Immature natural killer cell (primary cell): Measurements from ENCODE around the gene MYH11. TPM values are rescaled to one million over a fixed set of nuclear protein-coding genes. Genes with fewer than 3 reads are reported as not detected.

ENCODE experiments used
- DNase-seq, 3 donors: peaks; one replicate each; pipeline ENCODE4 v3.0.0; 2022; ENCODE audit warnings: mixed read lengths in 1 of 3
- H3K27ac Mint-ChIP-seq, 6 donors: one replicate each; pipeline ENCODE4 v1.8.0; 2020; ENCODE audit warnings: mixed read lengths in 6 of 6, mild to moderate bottlenecking in 5 of 6, inconsistent platforms in 4 of 6, moderate library complexity in 3 of 6
- H3K27me3 Mint-ChIP-seq, 3 donors: one replicate each; pipeline ENCODE4 v1.8.0; 2020 to 2021; ENCODE audit warnings: low read depth in 3 of 3, mild to moderate bottlenecking in 3 of 3, mixed read lengths in 3 of 3, moderate library complexity in 3 of 3, inconsistent platforms in 1 of 3
- H3K36me3 Mint-ChIP-seq, 3 donors: one replicate each; pipeline ENCODE4 v1.8.0; 2020; ENCODE audit warnings: mixed read lengths in 3 of 3, inconsistent platforms in 2 of 3, mild to moderate bottlenecking in 2 of 3
- H3K4me1 Mint-ChIP-seq, 2 donors: one replicate each; pipeline ENCODE4 v1.8.0; 2020; ENCODE audit warnings: inconsistent platforms in 2 of 2, mild to moderate bottlenecking in 2 of 2, mixed read lengths in 2 of 2, moderate library complexity in 1 of 2
- H3K4me3 Mint-ChIP-seq, 5 donors: one replicate each; pipeline ENCODE4 v1.8.0; 2020; ENCODE audit warnings: mild to moderate bottlenecking in 5 of 5, mixed read lengths in 5 of 5, inconsistent platforms in 3 of 5, moderate library complexity in 3 of 5
- H3K9me3 Mint-ChIP-seq, 6 donors: one replicate each; pipeline ENCODE4 v1.8.0; 2020; ENCODE audit warnings: mild to moderate bottlenecking in 6 of 6, mixed read lengths in 6 of 6, inconsistent platforms in 4 of 6, moderate library complexity in 3 of 6
- polyA plus RNA-seq, 3 donors: library from polyadenylated mRNA; unstranded; fragments of 300-500 nt; fragmentation: Illumina TruSeq; gene quantifications; one replicate each; pipeline ENCODE4 v1.2.3, GENCODE V29; 2021

The MYH11 gene
- 1 to 10 TPM in 1 of 3 donors, under 1 TPM in 1, not detected in 1; 0.32 to 1.6 TPM for polyA plus RNA-seq

DNA sequence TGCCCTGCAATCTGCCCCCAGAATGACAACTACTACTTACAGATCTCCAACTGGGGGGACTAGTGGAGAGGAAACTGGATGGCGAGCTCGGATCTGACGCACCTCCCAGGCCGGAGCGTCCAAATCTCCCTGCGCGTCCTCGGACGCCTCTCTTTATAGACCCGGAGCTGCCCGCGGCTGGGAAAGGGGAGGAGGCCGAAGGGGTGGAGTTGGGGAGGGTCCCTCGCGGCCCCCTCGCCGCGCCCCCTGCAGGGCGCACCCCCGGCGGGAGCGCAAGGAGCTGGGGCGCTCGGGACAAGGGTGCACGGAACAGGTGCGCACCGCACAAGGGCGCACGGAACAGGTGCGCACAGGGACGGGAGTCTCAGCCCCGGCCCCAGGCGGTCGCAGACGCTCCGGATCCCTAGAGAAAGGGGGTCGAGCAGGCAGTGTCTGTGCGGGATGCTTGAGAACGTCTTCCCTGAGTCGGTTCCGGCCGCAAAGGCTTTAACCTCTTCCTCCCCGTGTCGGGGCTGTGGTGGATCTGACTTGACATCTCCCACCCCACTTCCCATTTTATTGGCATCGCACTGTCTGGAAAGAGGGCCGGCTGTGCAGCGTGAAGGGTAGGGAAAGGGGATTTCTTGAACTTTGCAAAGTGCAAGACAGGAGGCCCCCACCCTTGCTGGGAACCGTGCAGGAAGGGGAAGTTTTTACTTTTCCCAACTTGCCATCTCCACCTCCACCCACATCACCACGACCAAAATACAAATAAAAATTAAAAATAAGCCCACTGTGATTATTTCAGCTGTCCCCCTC is at the start of gene MYH11:
TSS of gene MYH11 (minus strand) at position 128 of the 798 bp plus-strand sequence. CDS start 18,776 bp downstream, outside the sequence.
- DNase-seq = no peak
- no peak within 1 kb of the TSS for H3K27ac Mint-ChIP-seq
- H3K4me1 Mint-ChIP-seq = peaks cover 1 to 6% of the 10 kb centered on the region in 2 donors
- no peak within 1 kb of the TSS for H3K4me3 Mint-ChIP-seq
- H3K36me3 Mint-ChIP-seq = peaks cover 0 to 4% (median 0%) of the 10 kb centered on the region in 3 donors
- H3K9me3 Mint-ChIP-seq = no peaks in the 10 kb centered on the region
- H3K27me3 Mint-ChIP-seq = peaks cover 8 to 16% (median 8%) of the 10 kb centered on the region in 3 donors

DNA sequence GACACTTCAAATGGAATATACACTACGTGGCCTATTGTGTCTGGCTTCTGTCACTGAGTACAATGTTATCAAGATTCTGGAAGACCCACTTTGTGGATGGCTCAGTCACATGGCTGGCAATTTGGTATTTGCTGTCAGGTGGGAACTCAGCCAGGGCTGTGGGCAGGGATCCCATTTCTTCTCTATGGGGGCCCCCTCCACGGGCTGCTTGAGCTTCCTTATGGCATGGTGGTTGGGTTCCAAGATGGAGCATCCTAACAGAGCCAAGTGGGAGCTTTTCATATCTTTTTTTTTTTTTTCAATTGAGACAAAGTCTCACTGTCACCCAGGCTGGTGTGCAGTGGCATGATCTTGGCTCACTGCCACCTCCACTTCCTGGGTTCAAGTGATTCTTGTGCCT is 49.6 kb upstream of the MYH11 start:
- Mint-ChIP-seq H3K4me1 (peaks cover 4% of the 10 kb centered on the region in 2 donors), H3K27me3 (peaks cover 0 to 7% (median 3%) of the 10 kb centered on the region in 3 donors), H3K27ac (no peak overlapping the region), H3K4me3 (no peak overlapping the region), H3K36me3 (peaks cover 0 to 4% (median 0%) of the 10 kb centered on the region in 3 donors), H3K9me3 (no peaks in the 10 kb centered on the region)
- DNase-seq = no peak

DNA sequence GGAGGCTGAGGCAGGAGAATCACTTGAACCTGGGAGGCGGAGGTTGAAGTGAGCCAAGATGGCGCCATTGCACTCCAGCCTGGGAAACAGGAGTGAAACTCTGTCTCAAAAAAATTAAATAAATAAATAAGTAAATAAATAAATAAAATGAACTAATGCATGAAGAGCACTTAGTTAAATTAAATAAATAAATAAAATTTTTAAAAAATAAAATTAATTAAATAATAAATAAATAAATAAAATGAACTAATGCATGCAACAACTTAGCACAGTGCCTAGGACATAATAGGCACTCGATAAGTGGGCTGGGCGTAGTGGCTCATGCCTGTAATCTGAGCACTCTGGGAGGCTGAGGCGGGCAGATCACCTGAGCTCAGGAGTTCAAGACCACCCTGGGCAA is 47.1 kb upstream of the MYH11 start:
- Mint-ChIP-seq H3K27ac (no peak overlapping the region), H3K9me3 (no peaks in the 10 kb centered on the region), H3K27me3 (peaks cover 0 to 6% (median 3%) of the 10 kb centered on the region in 3 donors), H3K4me3 (no peak overlapping the region), H3K36me3 (no peaks in the 10 kb centered on the region), H3K4me1 (no peaks in the 10 kb centered on the region)
- DNase-seq = no peak

DNA sequence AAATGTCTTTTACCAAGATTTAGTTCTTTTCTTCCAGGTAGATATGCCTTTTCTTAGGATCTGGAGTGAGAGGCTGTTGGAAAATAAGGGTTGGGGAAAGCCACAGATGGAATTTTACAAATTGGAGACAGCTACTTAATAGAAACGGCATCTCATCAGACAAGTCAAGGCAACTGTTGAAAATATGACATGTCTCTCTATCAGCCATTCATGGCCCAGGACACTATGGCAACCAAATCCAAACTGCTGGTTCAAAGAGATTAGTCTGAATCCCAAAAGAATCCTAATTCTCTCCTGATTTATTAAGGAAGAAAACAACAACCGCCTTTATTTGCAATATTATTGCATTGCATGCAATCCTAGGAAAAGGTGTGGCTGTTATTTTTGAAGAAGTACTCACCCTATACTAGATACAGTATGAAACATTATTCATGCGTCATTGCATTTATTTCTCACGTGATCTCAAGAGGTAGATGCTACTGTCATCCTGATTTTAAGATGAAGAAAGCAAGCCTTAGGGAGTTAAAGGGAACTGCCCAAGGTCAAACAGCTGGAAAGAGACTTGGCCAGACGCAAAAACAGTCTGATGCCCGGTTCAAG is 44.2 kb upstream of the MYH11 start:
- Mint-ChIP-seq H3K9me3 (no peaks in the 10 kb centered on the region), H3K27ac (no peak overlapping the region), H3K36me3 (no peaks in the 10 kb centered on the region), H3K4me3 (no peak overlapping the region), H3K4me1 (no peaks in the 10 kb centered on the region), H3K27me3 (peaks cover 0 to 6% (median 2%) of the 10 kb centered on the region in 3 donors)
- no peak for DNase-seq

DNA sequence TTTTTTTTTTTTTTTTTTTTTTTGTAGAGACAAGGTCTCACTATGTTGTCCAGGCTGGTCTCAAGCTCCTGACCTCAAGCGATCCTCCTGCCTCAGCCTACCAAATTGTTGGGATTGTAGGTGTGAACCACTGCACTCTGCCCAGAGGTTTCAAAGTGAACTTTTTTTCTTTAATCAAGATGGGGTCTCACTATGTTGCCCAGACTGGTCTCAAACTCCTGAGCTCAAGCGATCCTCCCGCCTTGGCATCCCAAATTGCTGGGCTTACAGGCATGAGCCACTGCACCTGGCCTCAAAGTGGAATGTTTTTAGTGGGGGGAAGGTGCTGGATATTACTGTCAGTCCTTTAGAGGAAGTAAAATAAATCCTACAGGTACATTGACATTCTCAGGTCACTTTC is 43.5 kb upstream of the MYH11 start:
- H3K4me3 Mint-ChIP-seq = no peak overlapping the region
- H3K9me3 Mint-ChIP-seq = no peaks in the 10 kb centered on the region
- no peak for DNase-seq
- H3K36me3 Mint-ChIP-seq = no peaks in the 10 kb centered on the region
- H3K4me1 Mint-ChIP-seq = no peaks in the 10 kb centered on the region
- H3K27me3 Mint-ChIP-seq = peaks cover 0 to 7% (median 2%) of the 10 kb centered on the region in 3 donors
- no peak overlapping the region for H3K27ac Mint-ChIP-seq

DNA sequence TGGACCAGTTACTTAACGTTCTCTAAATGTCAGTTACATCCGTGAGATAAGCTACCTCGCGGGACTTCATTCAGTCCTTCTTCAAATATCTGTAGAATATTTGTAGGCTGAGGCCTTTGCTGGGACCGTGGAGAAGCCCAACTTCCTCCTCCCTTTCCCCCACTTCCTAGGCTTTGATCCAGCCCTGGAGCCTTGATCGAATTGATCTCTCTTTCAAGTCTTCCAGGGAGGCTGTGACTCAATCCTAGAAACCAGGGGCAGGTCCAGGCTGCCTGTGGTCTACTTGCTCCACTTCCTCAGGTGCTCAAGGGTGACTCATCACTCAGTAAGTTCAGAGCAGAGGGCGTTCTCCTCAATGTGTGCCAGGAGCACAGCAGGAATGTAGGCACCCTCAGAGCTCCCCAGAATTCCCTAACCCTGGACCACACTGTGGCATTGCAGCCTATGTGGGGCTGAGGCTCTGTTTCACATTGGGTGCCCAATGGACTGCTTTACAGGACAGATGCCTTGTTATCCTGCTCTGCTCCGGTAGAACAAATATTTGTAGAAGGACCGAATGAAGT is 42.8 kb upstream of the MYH11 start:
- Mint-ChIP-seq H3K36me3 (no peaks in the 10 kb centered on the region), H3K4me3 (no peak overlapping the region)

DNA sequence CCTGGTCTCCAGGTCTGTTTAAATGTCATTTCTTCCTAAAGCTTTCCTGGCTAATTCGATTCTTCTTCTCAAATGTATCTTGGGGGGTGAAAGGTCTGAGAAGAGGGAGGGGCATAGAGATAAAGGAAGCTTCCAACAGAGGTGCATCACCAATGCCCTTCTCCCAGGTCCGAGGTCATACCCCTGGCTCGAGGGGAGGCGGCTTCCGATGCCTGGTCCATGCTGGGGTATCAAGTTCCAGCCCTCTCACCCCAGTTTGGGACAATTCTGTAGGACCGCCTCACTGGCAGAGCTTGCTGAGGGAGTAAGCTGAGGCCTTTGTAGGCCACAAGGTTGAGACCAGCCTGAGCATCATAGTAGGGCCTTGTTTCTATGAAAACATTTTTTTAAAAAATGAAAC is 41.8 kb upstream of the MYH11 start:
- DNase-seq = no peak
- no peaks in the 10 kb centered on the region for H3K9me3 Mint-ChIP-seq
- no peaks in the 10 kb centered on the region for H3K36me3 Mint-ChIP-seq
- H3K4me1 Mint-ChIP-seq = no peaks in the 10 kb centered on the region
- peaks cover 0 to 6% (median 5%) of the 10 kb centered on the region in 3 donors for H3K27me3 Mint-ChIP-seq
- H3K27ac Mint-ChIP-seq = no peak overlapping the region
- H3K4me3 Mint-ChIP-seq = no peak overlapping the region

More for the DNA sequence above, 42.8 kb upstream of the MYH11 start:
- no peaks in the 10 kb centered on the region for H3K9me3 Mint-ChIP-seq
- DNase-seq = no peak
- no peaks in the 10 kb centered on the region for H3K4me1 Mint-ChIP-seq
- no peak overlapping the region for H3K27ac Mint-ChIP-seq
- H3K27me3 Mint-ChIP-seq = peaks cover 2 to 7% (median 3%) of the 10 kb centered on the region in 3 donors

DNA sequence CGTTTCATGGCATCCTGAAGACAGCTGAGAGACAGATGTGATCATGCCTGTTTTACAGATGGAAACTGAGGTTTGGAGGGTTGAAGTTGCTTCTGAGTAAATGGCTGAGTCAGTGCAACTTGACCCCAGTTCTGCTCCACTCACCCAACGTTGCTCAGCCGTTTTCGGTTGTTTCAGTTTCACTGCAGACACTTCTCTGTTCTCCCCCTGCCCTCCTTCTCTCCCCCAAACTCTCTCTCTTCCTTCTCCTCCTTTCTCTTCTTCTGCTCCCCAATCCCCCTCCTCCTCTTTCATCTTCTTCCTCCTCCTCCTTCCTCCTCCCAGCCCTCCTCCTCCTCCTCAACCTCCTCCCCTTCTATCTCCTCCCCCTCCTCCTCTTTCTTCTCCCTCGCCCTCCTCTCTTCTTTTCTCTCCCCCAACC is 41.0 kb upstream of the MYH11 start:
- H3K4me3 Mint-ChIP-seq = no peak overlapping the region

DNA sequence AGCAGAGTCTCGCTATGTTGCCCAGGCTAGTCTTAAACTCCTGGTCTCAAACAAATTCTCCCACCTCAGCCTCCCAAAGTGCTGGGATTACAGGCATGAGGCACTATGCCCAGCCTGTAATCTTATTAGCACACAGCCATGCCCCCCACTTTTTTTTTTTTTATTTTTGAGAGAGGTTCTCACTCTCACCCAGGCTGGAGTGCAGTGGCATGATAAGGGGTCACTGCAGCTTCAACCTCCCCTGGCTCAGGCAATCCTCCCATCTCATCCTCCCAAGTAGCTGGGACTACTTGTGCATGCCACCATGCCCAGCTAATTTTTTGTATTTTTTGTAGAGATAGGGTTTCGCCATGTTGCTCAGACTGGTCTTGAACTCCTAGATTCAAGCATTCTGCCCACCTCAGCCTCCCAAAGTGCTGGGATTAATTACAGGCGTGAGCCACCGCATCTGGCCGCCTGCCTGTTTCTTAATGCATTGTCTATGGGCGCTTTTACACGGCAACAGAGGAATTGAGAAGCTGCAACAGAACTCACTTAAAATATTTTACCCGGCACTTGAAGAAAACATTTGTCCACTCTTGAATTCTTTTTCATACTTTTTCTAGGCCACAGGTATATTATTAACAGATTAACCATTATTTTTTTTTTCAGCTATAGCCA is 40.4 kb upstream of the MYH11 start:
- Mint-ChIP-seq H3K27ac (no peak overlapping the region), H3K4me3 (no peak overlapping the region), H3K36me3 (no peaks in the 10 kb centered on the region), H3K4me1 (no peaks in the 10 kb centered on the region), H3K27me3 (peaks cover 0 to 7% (median 1%) of the 10 kb centered on the region in 3 donors), H3K9me3 (no peaks in the 10 kb centered on the region)
- no peak for DNase-seq

More for the DNA sequence above, 41.0 kb upstream of the MYH11 start:
- H3K36me3 Mint-ChIP-seq = no peaks in the 10 kb centered on the region
- H3K4me1 Mint-ChIP-seq = no peaks in the 10 kb centered on the region
- no peak for DNase-seq
- no peak overlapping the region for H3K27ac Mint-ChIP-seq
- no peaks in the 10 kb centered on the region for H3K9me3 Mint-ChIP-seq
- H3K27me3 Mint-ChIP-seq = peaks cover 0 to 6% (median 1%) of the 10 kb centered on the region in 3 donors

DNA sequence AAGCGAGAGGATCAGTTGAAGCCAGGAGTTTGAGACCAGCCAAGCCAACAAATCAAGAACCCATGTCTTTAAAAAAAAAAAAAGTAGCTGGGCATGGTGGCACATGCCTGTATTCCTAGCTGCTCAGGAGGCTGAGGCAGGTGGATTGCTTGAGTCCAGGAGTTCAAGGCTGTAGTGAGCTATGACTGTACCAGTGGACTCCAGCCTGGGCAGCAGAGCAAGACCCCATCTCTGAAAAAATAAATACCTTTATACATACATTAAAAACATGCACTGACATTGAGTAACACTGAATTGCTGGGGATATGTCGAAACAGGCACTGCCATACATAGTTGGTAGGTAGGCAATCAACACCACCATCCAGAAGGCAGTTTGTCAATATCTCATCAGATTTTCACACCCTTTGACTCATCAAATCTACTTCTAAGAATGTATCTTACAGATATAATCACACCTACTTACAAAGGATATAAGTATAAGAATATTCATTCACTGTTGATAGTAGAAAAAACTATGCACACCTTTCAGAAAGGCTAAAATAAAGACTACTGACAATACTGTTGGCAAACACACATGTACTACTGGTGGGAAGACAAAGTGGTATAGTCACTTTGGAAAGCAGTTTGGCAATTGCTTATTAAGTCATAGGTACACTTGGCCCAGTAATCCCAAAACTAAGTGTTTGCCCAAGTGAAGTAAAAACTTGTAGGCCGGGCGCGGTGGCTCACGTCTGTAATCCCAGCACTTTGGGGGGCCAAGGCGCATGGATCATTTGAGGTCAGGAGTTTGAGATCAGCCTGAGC is 37.9 kb upstream of the MYH11 start:
- DNase-seq = no peak
- no peak overlapping the region for H3K27ac Mint-ChIP-seq
- H3K4me3 Mint-ChIP-seq = no peak overlapping the region
- H3K36me3 Mint-ChIP-seq = no peaks in the 10 kb centered on the region
- no peaks in the 10 kb centered on the region for H3K4me1 Mint-ChIP-seq
- H3K27me3 Mint-ChIP-seq = peaks cover 0 to 8% (median 1%) of the 10 kb centered on the region in 3 donors
- H3K9me3 Mint-ChIP-seq = no peaks in the 10 kb centered on the region

DNA sequence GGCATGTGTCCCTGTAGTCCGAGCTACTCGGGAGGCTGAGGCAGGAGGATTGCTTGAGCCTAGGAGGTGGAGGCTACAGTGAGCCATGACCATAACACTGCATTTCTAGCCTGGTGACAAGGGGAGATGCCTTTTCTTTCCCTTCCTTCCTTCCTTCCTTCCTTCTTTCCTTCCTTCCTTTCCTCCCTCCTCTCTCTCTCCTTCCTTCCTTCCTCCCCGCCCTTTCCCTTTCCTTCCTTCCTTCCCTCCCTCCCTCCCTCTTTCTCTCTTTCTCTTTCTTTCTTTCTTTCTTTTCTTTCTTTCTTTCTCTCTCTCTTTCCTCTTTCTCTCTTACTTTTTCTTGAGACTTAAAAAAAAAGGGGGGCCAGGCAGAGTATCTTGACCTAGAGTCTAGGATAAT is 34.7 kb upstream of the MYH11 start:
- Mint-ChIP-seq H3K9me3 (no peaks in the 10 kb centered on the region), H3K27ac (no peak overlapping the region), H3K4me1 (peaks cover 22 to 23% of the 10 kb centered on the region in 2 donors), H3K36me3 (no peaks in the 10 kb centered on the region), H3K4me3 (no peak overlapping the region), H3K27me3 (peaks cover 4 to 21% (median 8%) of the 10 kb centered on the region in 3 donors)
- DNase-seq = no peak

DNA sequence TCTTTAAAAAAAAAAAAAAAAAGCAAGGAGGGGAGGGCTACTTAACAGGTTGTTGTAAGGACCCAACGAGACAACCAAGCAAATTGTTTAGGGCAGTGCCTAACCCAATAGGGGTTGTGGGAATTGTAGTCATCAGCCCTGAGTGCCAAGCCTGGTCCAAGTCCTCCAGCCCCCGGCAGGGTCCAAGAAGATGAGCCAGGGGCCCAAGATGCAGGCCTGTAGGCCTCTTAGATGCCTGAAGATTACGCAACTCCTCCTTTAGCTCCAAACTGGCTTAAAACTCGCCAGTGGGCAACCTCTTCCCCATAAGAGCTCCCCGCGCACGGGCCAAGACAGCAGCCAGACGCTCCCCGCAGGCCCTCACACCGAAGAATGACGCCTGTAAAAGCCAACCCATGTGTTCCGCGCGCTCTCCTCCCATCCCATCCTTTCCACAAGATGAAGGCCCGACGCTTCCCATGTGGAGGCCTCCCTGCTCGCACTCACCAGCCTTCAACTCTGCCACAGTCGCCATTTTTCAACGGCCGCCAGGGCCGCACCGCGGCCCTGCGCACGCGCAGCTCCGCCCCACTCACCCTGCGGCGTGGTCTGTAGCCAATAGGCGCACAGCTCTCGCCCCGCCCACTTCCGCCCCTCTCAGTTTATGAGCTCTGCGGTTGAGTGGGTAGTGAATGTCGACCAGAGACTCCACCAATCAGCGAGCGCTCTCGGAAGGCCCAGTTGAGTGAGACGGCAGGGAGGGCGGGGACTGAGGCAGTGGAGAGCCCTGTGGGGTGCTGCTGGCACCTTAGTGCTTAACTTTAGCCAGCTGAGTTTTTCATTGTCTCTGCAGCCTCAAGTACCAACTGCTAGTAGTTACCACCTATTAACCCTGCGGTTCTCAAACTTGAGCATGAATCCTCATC is 31.5 kb upstream of the MYH11 start, which contains the start of gene CEP20:
TSS of gene CEP20 (minus strand) at position 532 of the 905 bp plus-strand sequence. CDS start at position 514, 18 bp downstream.
- H3K36me3 Mint-ChIP-seq = no peaks in the 10 kb centered on the region
- peak within 1 kb of the TSS; percentile 97 to 100 (median 98) for H3K4me3 Mint-ChIP-seq
- H3K27me3 Mint-ChIP-seq = peaks cover 4 to 15% (median 7%) of the 10 kb centered on the region in 3 donors
- peaks cover 36 to 39% of the 10 kb centered on the region in 2 donors for H3K4me1 Mint-ChIP-seq
- peak within 1 kb of the TSS; percentile 94 to 99 (median 97) for H3K27ac Mint-ChIP-seq
- peak; percentile 99 for DNase-seq
- no peaks in the 10 kb centered on the region for H3K9me3 Mint-ChIP-seq
